ENCODE data around the gene BCAR3.

DNA sequence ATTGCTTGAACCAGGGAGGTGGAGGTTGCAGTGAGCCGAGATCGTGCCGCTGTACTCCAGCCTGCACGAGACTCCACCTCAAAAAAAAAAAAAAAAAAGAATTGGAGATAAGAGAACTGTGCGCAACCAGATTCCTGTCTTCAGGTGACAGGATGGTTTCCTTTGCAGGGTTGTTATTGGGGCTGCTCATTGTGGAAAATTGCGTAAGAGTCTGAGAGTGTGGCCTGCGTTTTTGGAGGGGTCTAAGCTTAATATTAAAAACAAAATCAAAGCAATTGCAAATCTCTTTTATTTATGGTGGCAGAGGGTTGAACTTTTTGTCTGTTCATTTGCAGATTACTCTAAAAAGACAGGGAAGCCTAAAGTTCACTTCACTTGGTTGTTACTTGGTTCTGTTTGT lies 36.0 kb upstream of the BCAR3 start:
- no peak for TF ChIP-seq POLR2AphosphoS5 (IDR thresholded peaks at IDR 0.05)
- TF ChIP-seq POLR2A (IDR thresholded peaks at IDR 0.05) = no peak
- TF ChIP-seq, protein P1, sequence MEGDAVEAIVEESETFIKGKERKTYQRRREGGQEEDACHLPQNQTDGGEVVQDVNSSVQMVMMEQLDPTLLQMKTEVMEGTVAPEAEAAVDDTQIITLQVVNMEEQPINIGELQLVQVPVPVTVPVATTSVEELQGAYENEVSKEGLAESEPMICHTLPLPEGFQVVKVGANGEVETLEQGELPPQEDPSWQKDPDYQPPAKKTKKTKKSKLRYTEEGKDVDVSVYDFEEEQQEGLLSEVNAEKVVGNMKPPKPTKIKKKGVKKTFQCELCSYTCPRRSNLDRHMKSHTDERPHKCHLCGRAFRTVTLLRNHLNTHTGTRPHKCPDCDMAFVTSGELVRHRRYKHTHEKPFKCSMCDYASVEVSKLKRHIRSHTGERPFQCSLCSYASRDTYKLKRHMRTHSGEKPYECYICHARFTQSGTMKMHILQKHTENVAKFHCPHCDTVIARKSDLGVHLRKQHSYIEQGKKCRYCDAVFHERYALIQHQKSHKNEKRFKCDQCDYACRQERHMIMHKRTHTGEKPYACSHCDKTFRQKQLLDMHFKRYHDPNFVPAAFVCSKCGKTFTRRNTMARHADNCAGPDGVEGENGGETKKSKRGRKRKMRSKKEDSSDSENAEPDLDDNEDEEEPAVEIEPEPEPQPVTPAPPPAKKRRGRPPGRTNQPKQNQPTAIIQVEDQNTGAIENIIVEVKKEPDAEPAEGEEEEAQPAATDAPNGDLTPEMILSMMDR (IDR thresholded peaks at IDR 0.05) = no peak
- TF ChIP-seq EP300 (IDR thresholded peaks at IDR 0.05) = no peak

Measured in suprapubic skin (tissue), 4 donors.